ENCODE results near the gene BCKDK.
"Not testable (repeated sequence)": the region's sequence is repeated elsewhere in the genome, so short reads cannot be mapped to it uniquely, and the experiment has no call there.

BCKDK gene

DNA sequence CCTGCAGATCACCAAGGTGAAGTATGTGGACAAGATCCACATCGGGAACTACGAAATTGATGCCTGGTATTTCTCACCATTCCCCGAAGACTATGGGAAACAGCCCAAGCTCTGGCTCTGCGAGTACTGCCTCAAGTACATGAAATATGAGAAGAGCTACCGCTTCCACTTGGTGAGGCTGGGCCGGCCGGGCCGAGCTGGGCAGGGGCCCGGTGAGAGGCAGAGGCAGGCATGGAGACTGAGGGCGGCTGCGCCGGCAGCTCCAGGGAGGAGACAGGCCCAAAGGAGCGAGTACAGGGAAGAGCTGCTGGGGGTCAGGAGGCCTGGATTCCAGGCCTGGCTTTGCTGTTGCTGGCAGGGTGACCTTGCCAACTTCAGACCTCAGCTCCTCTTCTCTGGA, 19.0 kb downstream of the BCKDK start:
- DNase-seq (ENCODE audit: low spot score), result no peak

GRCh38 chr16:31128711-31129567, 20.8 kb downstream of the BCKDK start:
- no peak for DNase-seq (ENCODE audit: low spot score)

GRCh38 chr16:31129568-31130335, 21.6 kb downstream of the BCKDK start:
- DNase-seq (ENCODE audit: low spot score), result no peak

DNA sequence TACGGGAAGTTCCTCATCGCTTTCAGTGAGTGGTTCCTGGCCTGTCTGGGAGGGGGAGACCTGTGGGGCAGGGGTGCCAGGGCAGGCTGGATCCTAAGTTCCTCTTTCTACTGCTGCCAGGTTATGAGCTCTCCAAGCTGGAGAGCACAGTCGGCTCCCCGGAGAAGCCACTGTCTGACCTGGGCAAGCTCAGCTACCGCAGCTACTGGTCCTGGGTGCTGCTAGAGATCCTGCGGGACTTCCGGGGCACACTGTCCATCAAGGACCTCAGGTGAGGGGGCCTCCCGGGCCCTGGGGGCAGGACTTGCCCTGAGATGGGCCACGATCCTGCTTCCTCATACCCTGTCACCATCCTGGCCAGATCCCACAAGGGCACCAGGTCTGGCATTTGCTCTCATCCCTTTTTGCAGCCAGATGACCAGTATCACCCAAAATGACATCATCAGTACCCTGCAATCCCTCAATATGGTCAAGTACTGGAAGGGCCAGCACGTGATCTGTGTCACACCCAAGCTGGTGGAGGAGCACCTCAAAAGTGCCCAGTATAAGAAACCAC, 22.2 kb downstream of the BCKDK start:
- no peak for DNase-seq (ENCODE audit: low spot score)

- DNase-seq (ENCODE audit: low spot score), result no peak
Measured at GRCh38 chr16:31130899-31131298, 22.7 kb downstream of the BCKDK start.

GRCh38 chr16:31131416-31131815, 23.2 kb downstream of the BCKDK start:
- no peak for DNase-seq (ENCODE audit: low spot score)

DNA sequence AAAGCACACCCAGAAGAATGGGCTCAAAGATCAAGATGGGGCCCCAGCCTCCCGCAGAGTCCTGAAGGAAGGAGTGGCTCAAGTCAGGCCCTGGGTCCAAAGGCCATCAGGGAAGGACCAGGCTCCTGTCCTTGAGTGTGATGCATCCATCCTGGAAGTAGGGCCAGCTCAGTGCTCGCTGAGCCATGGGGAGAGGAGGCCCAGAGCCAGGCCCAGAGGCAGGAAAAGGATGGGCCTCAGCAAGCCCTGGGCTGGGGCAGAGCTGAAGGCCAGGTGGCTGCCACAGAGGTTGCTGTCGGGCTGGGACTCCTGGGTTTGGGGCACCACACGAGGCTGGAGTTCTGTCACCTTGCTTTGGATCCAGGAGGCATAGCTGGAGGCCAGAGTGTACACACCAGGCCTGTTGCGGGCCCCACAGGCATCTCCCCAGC, 23.7 kb downstream of the BCKDK start:
- DNase-seq (ENCODE audit: low spot score), result no peak

GRCh38 chr16:31132303-31132979, 24.3 kb downstream of the BCKDK start:
- DNase-seq (ENCODE audit: low spot score), result no peak

- DNase-seq (ENCODE audit: low spot score), result no peak
Measured at GRCh38 chr16:31133046-31133501, 24.9 kb downstream of the BCKDK start.

GRCh38 chr16:31134091-31134571, 25.9 kb downstream of the BCKDK start:
- no peak for DNase-seq (ENCODE audit: low spot score)

GRCh38 chr16:31134625-31135534, 26.7 kb downstream of the BCKDK start:
- no peak for DNase-seq (ENCODE audit: low spot score)

DNA sequence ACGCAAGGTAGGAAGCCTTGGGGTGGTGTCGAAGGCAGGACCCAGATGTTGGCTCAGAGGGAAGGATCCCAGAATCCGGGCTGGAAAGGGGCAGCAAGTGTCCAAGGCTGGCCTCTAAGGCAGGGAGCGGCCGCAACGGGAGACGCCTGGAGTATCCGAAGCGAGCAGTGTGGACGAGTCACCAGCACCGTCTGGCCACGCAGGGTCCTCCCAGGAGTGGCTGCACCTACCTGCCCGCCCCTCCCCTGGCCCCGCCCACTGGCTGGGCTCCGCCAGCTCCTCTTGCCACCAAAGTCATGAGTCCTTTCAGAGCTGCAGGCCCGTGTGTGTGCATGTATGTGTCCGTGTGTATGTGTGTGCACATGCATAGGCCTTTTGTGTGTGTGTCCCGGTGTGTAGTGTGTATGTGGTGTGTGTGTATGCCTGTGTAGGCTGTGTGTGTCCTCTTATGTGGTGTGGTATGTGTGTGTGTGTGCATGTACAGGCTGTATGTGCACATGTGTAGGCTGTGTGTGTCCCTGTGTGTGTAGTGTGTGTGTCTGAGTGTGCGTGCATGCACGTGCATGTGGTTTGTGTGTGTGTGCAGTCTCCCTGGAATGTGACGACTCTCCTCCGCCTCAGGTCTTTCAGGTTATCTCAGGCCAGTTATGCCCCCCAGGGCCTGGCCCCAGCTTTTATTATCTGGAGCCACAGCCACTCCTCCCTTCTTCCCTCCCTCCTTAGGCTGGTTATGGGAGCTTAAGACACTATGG, 27.5 kb downstream of the BCKDK start, which contains the start of gene PRSS8:
Gene PRSS8 (minus strand): TSS at position 193 of the 752 bp plus-strand sequence. CDS start 229 bp downstream, outside the sequence.
- no peak for DNase-seq (ENCODE audit: low spot score)

DNA sequence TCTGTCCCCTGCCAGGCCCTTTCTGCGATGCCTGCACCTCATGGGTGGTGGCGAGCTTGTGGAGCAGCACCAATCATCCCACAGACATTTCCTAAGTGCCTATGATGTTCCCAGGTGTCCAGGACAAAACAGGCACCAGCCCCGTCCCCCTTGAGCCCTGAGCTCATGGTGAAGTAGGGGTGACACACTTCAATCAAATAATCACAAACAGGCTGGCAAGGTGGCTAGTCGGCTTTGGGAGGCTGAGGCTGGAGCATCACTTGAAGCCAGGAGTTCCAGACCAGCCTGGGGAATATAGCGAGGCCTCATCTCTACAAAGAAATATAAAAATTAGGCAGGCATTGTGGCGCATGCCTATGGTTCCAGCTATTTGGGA, 28.1 kb downstream of the BCKDK start:
- DNase-seq (ENCODE audit: low spot score), result no peak

DNA sequence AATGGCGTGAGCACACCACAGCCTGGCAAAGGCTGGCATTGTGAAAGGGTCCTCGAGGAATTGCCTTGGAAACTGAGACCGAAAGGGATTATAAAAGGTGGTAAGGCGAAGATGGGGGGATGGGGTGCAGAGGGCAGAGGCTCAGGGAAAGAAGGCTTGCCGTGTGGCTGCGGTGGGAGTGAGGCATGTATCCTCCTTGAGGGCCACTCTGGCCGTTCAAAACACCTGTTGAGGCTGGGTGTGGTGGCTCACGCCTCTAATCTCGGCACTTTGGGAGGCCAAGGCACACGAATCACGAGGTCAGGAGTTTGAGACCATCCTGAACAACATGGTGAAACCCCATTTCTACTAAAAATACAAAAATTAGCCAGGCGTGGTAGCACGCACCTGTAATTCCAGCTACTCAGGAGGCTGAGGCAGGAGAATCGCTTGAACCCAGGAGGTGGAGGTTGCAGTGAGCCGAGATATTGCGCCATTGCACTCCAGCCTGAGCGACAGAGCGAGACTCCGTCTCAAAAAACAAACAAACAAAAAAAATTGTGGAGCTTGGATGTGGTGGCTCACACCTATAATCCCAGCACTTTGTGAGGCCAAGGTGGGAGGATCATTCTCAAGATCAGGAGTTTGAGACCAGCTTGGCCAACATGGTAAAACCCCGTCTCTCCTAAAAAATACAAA, 28.8 kb downstream of the BCKDK start:
- not testable (repeated sequence) for DNase-seq (ENCODE audit: low spot score)

GRCh38 chr16:31138621-31139578, 30.7 kb downstream of the BCKDK start:
- DNase-seq (ENCODE audit: low spot score), result no peak

- not testable (repeated sequence) for DNase-seq (ENCODE audit: low spot score)
Measured at GRCh38 chr16:31141071-31141469, 32.9 kb downstream of the BCKDK start.

DNA sequence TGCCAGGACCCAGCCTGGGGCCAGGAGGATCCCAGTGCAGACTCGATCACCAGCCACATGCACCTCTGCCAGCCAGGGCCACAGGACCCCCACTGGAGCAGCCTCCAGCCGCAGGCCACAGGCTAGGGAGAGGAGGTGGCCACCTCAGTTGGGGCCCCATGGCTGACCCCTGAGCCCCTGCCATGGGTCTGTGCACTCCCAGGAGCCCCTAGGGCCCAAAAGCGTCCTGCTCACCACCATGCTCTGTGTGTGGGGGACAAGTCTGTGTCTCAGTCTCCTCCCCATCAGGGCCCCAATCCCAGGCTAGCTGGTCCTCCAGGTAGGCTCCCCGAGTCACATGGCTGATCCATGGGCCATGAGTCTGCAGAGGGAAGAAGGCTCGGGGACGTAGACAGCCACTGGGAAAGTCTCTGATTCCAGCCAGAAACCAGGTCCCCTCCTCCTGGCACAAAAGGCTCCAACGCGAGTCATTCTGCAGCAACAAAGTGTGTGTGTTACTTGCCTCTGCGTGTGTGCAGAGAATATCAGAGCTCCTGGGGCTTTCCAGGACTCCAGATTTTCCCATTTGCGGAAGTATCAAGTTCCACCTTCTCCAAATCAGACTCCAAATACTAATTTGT, 33.4 kb downstream of the BCKDK start:
- peak; percentile 40 for DNase-seq (ENCODE audit: low spot score)

Measured in HuH-7 (cell line).